Panc1 (cell line): ENCODE results near the gene TP53I11.

ENCODE experiments used
- CTCF ChIP-seq: fragments of 450-650 bp; IDR thresholded peaks from 2 replicates; pipeline ENCODE4 v1.5.1; 2017; ENCODE audit warnings: mild to moderate bottlenecking
- POLR2AphosphoS5 ChIP-seq: IDR thresholded peaks from 2 replicates; pipeline ENCODE4 v1.6.1; 2012; ENCODE audit warnings: mild to moderate bottlenecking, low read depth, low read length, moderate library complexity
- TF ChIP-seq, protein P1 (sequence below), 2 experiments: IDR thresholded peaks; 2 replicates each; pipeline ENCODE4 v1.6.1; 2011 to 2012; ENCODE audit warnings: low read depth in 2 of 2, control low read depth in 1 of 2, low read length in 1 of 2, mild to moderate bottlenecking in 1 of 2, moderate library complexity in 1 of 2; ENCODE audit not compliant: insufficient read depth in 1 of 2

DNA sequence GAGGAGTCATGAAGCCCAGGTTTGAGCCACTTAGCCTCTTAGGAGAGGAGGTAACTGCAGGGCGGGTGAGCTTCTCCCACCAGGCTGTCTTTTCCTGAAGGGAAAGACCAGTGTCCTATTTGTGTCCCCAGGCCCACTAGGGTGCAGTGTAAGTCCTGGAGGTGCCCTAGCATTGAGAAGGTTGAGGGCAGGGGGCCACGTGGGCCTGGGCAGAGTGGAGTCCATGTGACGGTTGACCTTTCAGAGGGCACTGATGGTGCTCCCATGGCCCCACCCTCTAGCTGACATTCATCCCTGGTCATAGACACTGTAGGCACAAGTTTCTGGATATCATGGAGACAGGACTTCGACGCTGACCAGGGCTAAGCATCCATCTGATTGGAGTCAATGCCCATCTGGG lies 44.1 kb upstream of the TP53I11 start:
- TF ChIP-seq CTCF (no peak), POLR2AphosphoS5 (no peak)
- TF ChIP-seq, protein P1, sequence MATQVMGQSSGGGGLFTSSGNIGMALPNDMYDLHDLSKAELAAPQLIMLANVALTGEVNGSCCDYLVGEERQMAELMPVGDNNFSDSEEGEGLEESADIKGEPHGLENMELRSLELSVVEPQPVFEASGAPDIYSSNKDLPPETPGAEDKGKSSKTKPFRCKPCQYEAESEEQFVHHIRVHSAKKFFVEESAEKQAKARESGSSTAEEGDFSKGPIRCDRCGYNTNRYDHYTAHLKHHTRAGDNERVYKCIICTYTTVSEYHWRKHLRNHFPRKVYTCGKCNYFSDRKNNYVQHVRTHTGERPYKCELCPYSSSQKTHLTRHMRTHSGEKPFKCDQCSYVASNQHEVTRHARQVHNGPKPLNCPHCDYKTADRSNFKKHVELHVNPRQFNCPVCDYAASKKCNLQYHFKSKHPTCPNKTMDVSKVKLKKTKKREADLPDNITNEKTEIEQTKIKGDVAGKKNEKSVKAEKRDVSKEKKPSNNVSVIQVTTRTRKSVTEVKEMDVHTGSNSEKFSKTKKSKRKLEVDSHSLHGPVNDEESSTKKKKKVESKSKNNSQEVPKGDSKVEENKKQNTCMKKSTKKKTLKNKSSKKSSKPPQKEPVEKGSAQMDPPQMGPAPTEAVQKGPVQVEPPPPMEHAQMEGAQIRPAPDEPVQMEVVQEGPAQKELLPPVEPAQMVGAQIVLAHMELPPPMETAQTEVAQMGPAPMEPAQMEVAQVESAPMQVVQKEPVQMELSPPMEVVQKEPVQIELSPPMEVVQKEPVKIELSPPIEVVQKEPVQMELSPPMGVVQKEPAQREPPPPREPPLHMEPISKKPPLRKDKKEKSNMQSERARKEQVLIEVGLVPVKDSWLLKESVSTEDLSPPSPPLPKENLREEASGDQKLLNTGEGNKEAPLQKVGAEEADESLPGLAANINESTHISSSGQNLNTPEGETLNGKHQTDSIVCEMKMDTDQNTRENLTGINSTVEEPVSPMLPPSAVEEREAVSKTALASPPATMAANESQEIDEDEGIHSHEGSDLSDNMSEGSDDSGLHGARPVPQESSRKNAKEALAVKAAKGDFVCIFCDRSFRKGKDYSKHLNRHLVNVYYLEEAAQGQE (IDR thresholded peaks at IDR 0.05; ENCODE audit: insufficient read depth in 1 of 2, low read depth in 2 of 2, low read length in 1 of 2) = no peak
